Thyroid gland (tissue), 4 donors: Measurements from ENCODE around the gene ARHGEF1. TPM values are rescaled to one million over a fixed set of nuclear protein-coding genes. Genes with fewer than 3 reads are reported as not detected.

ENCODE experiments used
- DNase-seq, 2 donors: peaks; one replicate each; pipeline ENCODE4 v3.0.0-alpha.2; 2019
- H3K27ac ChIP-seq, 3 donors: fragments of 200-600 bp; sonication (generic); 1 replicate in 2 of 3; 2 replicates in 1 of 3; pipeline ENCODE4 v1.5.1; 2016 to 2019; ENCODE audit warnings: mild to moderate bottlenecking in 1 of 3, moderate library complexity in 1 of 3
- H3K27me3 ChIP-seq: fragments of 200-600 bp; sonication (generic); one replicate; pipeline ENCODE4 v1.5.1; 2019
- H3K36me3 ChIP-seq, 2 donors: fragments of 200-600 bp; sonication (generic); one replicate each; pipeline ENCODE4 v1.5.1; 2016 to 2019
- H3K4me1 ChIP-seq, 2 donors: fragments of 200-600 bp; sonication (generic); one replicate each; pipeline ENCODE4 v1.5.1; 2017 to 2019
- H3K4me3 ChIP-seq, 3 donors: fragments of 200-600 bp; sonication (generic); replicated peaks in 1 of 3; 1 replicate in 2 of 3; 2 replicates in 1 of 3; pipeline ENCODE4 v1.5.1; 2016; ENCODE audit warnings: mild to moderate bottlenecking in 1 of 3
- H3K9me3 ChIP-seq: fragments of 200-600 bp; sonication (generic); one replicate; pipeline ENCODE4 v1.5.1; 2017
- POLR2A ChIP-seq, 2 donors: fragments of 450-650 bp; IDR thresholded peaks; one replicate each; pipeline ENCODE4 v1.6.1; 2017; ENCODE audit warnings: antibody characterized with exemption in 2 of 2, mild to moderate bottlenecking in 2 of 2, moderate library complexity in 1 of 2
- WGBS, 2 donors: methylation state at CpG; one replicate each; pipeline ENCODE4 v1.1.5; 2017; 5-methylcytosine and 5-hydroxymethylcytosine counted together
- intact Hi-C: fragments of 100-400 bp; cut with DNase I; formaldehyde crosslinking; loops from one replicate; pipeline ENCODE4 v1.15.1; 2023
- total RNA-seq, 4 donors: library from RNA; depleted of rRNA; stranded (reverse); fragments of >200 nt; gene quantifications; one replicate each; pipeline ENCODE4 v1.2.3, GENCODE V29; 2016
- TF ChIP-seq, protein P1 (sequence below), 6 experiments: fragments of 200-600 bp in 3 of 6; fragments of 450-650 bp in 3 of 6; sonication (generic) in 3 of 6; IDR thresholded peaks; one replicate each; pipeline ENCODE4 v1.5.1; 2016 to 2019; ENCODE audit warnings: antibody characterized with exemption in 6 of 6, mild to moderate bottlenecking in 2 of 6, inconsistent platforms in 1 of 6, moderate library complexity in 1 of 6

Gene ARHGEF1
- total RNA-seq, 4 donors from 2014 or later: 34.5 to 52.6 (median 42.9) TPM

DNA sequence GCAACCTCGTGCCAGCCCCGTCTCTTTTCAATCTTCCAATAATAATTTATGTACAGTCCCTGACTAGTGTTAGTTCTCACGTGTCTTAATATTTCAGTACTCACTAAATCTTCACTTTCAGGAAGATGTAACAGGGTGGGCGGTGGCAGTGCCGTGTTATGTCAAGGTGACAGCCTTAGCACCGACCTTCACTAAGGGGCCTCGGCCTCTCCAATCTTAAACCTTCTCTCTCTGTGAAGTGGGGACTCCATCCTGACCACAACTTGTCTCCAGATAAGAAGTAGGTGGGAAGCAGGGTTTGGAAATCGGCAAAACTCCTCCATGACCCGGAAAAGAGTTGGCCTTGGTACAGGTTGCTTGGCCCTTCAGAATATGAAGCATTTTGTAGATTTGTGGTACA lies 21.1 kb upstream of the ARHGEF1 start:
- Histone ChIP-seq H3K36me3 (peaks cover 32 to 48% of the 10 kb centered on the region in 2 donors), H3K4me1 (peaks cover 18 to 19% of the 10 kb centered on the region in 2 donors), H3K9me3 (no peaks in the 10 kb centered on the region), H3K27ac (no peak overlapping the region), H3K27me3 (no peaks in the 10 kb centered on the region), H3K4me3 (no peak overlapping the region)
- 72 to 81% methylated on average over 9 of the region's 9 CpGs for WGBS, 2 donors
- TF ChIP-seq, protein P1, sequence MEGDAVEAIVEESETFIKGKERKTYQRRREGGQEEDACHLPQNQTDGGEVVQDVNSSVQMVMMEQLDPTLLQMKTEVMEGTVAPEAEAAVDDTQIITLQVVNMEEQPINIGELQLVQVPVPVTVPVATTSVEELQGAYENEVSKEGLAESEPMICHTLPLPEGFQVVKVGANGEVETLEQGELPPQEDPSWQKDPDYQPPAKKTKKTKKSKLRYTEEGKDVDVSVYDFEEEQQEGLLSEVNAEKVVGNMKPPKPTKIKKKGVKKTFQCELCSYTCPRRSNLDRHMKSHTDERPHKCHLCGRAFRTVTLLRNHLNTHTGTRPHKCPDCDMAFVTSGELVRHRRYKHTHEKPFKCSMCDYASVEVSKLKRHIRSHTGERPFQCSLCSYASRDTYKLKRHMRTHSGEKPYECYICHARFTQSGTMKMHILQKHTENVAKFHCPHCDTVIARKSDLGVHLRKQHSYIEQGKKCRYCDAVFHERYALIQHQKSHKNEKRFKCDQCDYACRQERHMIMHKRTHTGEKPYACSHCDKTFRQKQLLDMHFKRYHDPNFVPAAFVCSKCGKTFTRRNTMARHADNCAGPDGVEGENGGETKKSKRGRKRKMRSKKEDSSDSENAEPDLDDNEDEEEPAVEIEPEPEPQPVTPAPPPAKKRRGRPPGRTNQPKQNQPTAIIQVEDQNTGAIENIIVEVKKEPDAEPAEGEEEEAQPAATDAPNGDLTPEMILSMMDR (IDR thresholded peaks at IDR 0.05): no peak
- no peak for TF ChIP-seq POLR2A (IDR thresholded peaks at IDR 0.05)
- DNase-seq: no peak
- intact Hi-C loops: loop anchor here (5.0 kb wide), 1 partner anchor 95 kb away; the partner anchor contains the start of gene RABAC1

DNA sequence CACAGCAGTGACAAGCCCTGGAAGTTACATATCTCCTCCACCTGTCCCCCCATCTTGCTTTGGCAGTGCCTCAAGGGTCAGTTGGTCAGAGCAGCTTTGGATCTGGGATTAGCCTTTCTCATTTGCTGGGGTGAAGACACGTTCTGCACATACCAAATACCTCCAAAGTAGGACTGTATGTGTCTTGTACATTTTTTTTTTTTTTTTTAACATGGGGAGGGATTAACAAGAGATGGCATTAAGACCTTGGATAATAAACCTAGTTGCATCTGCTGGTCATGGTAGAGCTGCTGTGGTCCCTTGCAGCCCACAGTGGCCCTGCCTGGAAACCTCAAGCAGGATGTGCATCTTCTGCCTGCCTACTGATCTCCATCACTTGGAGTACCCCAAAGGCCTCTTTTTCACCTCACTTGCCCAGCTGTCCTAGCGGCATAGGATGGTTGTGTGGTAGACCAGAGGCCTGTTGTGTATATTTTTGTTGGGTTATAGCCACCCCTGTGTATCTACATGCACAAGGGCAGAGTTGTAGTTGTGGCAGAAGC lies 20.5 kb upstream of the ARHGEF1 start:
- H3K27ac ChIP-seq: no peak overlapping the region
- WGBS, 2 donors: 69 to 81% methylated on average over 2 of the region's 2 CpGs
- no peaks in the 10 kb centered on the region for H3K27me3 ChIP-seq
- intact Hi-C loops: loop anchor here (5.0 kb wide), 1 partner anchor 95 kb away; the partner anchor contains the start of gene RABAC1
- H3K4me1 ChIP-seq: peaks cover 21 to 22% of the 10 kb centered on the region in 2 donors
- TF ChIP-seq, protein P1 (IDR thresholded peaks at IDR 0.05): no peak
- TF ChIP-seq POLR2A (IDR thresholded peaks at IDR 0.05): no peak
- H3K9me3 ChIP-seq: no peaks in the 10 kb centered on the region
- DNase-seq: no peak
- H3K4me3 ChIP-seq: no peak overlapping the region
- peaks cover 32 to 48% of the 10 kb centered on the region in 2 donors for H3K36me3 ChIP-seq

DNA sequence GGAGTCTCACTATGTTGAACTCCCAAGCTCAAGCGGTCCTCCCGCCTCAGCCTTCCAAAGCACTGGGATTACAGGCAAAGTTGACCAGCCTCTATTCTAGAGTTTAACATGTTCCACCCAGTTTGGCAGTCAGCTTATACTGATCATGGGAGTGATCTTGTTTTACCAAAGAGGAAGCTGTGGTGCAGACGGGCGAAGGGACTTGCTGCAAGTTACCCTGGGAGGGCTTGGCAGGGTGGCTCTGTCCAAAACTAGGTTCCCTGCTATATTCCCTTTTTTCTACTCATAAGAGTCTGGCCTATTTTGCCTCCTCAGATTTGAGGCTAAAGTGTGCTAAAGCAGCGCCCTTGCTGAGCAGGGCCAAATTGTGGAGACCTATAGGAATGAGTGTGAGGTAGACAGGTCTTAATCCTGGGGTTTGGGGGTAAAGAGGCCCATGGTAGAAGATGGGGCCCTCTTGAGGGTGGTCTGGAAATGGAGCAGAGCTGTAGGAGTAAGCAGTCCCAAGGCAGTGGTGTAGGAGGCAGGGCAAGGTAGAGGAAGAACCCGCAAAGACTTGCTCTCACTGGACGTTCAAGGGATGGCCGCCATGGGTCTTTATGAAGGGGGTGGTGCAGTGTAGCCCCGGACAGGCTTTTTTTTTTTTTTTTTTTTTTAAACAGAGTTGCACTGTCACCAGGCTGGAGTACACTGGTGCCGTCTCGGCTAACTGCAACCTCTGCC lies 19.6 kb upstream of the ARHGEF1 start:
- intact Hi-C loops: loop anchor here (5.0 kb wide), 1 partner anchor 94 kb away; the partner anchor contains the start of gene RABAC1
- 84 to 85% methylated on average over 11 of the region's 11 CpGs for WGBS, 2 donors
- Histone ChIP-seq H3K9me3 (no peaks in the 10 kb centered on the region), H3K27me3 (no peaks in the 10 kb centered on the region), H3K4me3 (no peak overlapping the region), H3K27ac (no peak overlapping the region), H3K4me1 (peaks cover 30 to 31% of the 10 kb centered on the region in 2 donors), H3K36me3 (peaks cover 32 to 48% of the 10 kb centered on the region in 2 donors)
- DNase-seq: no peak
- TF ChIP-seq, protein P1 (IDR thresholded peaks at IDR 0.05): no peak
- no peak for TF ChIP-seq POLR2A (IDR thresholded peaks at IDR 0.05)

DNA sequence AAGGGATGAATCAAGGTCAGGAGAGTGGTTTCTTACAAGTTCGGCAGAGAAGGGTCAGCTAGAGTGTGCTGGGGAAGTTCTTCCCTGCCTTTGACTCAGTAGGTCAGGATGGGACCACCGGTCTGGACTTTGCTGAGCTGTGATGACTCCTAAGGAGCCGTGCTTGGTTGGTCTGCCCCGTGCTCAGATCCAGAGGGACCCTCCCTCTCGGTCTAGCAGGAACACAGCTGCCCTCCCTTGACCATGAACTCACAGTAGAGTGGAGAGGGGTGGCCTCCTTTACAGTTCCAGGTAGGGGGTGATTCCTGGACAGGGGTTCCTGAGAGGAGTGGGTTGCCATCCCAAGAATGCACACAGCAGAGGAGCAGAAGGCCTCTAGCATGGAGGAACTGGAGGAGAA lies 18.6 kb upstream of the ARHGEF1 start:
- intact Hi-C loops: loop anchor here (5.0 kb wide), 1 partner anchor 93 kb away; the partner anchor contains the start of gene RABAC1
- H3K4me1 ChIP-seq: peaks cover 31 to 34% of the 10 kb centered on the region in 2 donors
- 88 to 98% methylated on average over 5 of the region's 5 CpGs for WGBS, 2 donors
- no peak for DNase-seq
- no peak for TF ChIP-seq POLR2A (IDR thresholded peaks at IDR 0.05)
- TF ChIP-seq, protein P1 (IDR thresholded peaks at IDR 0.05): no peak
- no peaks in the 10 kb centered on the region for H3K9me3 ChIP-seq
- H3K27me3 ChIP-seq: no peaks in the 10 kb centered on the region
- H3K4me3 ChIP-seq: no peak overlapping the region
- H3K36me3 ChIP-seq: peaks cover 38 to 55% of the 10 kb centered on the region in 2 donors
- no peak overlapping the region for H3K27ac ChIP-seq

DNA sequence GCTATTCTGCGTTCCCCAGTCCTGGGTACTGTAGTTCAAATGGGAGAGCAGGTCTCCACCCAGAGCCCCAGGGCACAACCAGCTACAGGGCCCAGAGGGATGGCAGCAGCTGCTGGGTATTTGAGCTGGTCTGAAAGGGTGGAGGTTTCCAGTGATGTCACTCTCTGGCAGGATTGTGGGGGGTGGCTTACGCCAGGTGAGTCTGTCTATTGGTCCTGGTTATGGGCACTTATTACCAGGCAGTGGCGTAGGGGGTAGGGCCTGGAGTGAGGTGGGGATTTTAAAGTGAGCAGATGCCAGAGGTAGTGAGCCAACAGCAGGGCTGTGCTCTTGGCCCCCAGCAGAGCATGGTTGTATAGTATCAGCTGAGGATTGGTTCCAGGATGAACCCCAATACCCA lies 16.7 kb upstream of the ARHGEF1 start:
- Histone ChIP-seq H3K4me3 (no peak overlapping the region), H3K9me3 (no peaks in the 10 kb centered on the region), H3K4me1 (peaks cover 25 to 29% of the 10 kb centered on the region in 2 donors), H3K27ac (no peak overlapping the region), H3K27me3 (no peaks in the 10 kb centered on the region), H3K36me3 (peaks cover 54 to 69% of the 10 kb centered on the region in 2 donors)
- no peak for DNase-seq
- 92 to 94% methylated on average over 3 of the region's 3 CpGs for WGBS, 2 donors
- TF ChIP-seq POLR2A (IDR thresholded peaks at IDR 0.05): no peak
- TF ChIP-seq, protein P1 (IDR thresholded peaks at IDR 0.05): no peak
- intact Hi-C loops: no loop called here
